Upper lobe of right lung (tissue), 1 donor: ENCODE measurements around the gene RNF34. TPM values are rescaled to one million over a fixed set of nuclear protein-coding genes. Genes with fewer than 3 reads are reported as not detected.

Experiments used
- ATAC-seq: fragments of 200-7000 bp; cut with Tn5 transposase; one replicate; pipeline ENCODE4 v1.9.1; 2020; ENCODE audit warnings: mild to moderate bottlenecking, moderate library complexity
- DNase-seq: peaks from one replicate; pipeline ENCODE4 v3.0.0-alpha.2; 2020
- H3K27ac ChIP-seq: fragments of 200-600 bp; one replicate; pipeline ENCODE4 v1.8.0; 2022
- H3K27me3 ChIP-seq: fragments of 200-600 bp; one replicate; pipeline ENCODE4 v1.8.0; 2022; ENCODE audit warnings: mild to moderate bottlenecking
- H3K36me3 ChIP-seq: fragments of 200-600 bp; one replicate; pipeline ENCODE4 v1.8.0; 2022
- H3K4me1 ChIP-seq: fragments of 200-600 bp; one replicate; pipeline ENCODE4 v1.8.0; 2022
- H3K4me3 ChIP-seq: fragments of 200-600 bp; one replicate; pipeline ENCODE4 v1.8.0; 2022; ENCODE audit warnings: mild to moderate bottlenecking
- H3K9me3 ChIP-seq: fragments of 200-600 bp; one replicate; pipeline ENCODE4 v1.8.0; 2022
- CTCF ChIP-seq: fragments of 200-600 bp; IDR thresholded peaks from one replicate; pipeline ENCODE4 v1.8.0; 2022; ENCODE audit warnings: antibody characterized with exemption
- intact Hi-C: fragments of 100-400 bp; cut with DNase I; formaldehyde crosslinking; loops from one replicate; pipeline ENCODE4 v1.11.0; 2022
- total RNA-seq: library from RNA; stranded (reverse); fragmentation: NEBNext Ultra II Directional; extraction: Animal tissue kit (Norgen Biotek cat#: 25700); gene quantifications from one replicate; pipeline ENCODE4 v1.2.1, GENCODE V29; 2021
- donor health status: DM: no; HTN: yes; CAD: no; lungs with severe emphysema.

RNF34 gene
- total RNA-seq, 1 donor from 2014 or later = 29.5 TPM

- Histone ChIP-seq H3K27ac (no peak overlapping the region), H3K4me1 (peaks cover 6% of the 10 kb centered on the region), H3K27me3 (no peaks in the 10 kb centered on the region), H3K36me3 (no peaks in the 10 kb centered on the region), H3K9me3 (no peaks in the 10 kb centered on the region), H3K4me3 (no peak overlapping the region)
- ATAC-seq = no peak
- no peak for DNase-seq
- intact Hi-C loops = no loop called here
- no peak for TF ChIP-seq CTCF
Measured at GRCh38 chr12:121357331-121357730, 42.6 kb upstream of the RNF34 start.

- intact Hi-C loops = no loop called here
- Histone ChIP-seq H3K4me1 (peaks cover 3% of the 10 kb centered on the region), H3K4me3 (no peak overlapping the region), H3K27me3 (no peaks in the 10 kb centered on the region), H3K36me3 (no peaks in the 10 kb centered on the region), H3K9me3 (no peaks in the 10 kb centered on the region), H3K27ac (no peak overlapping the region)
- TF ChIP-seq CTCF = no peak
- ATAC-seq (no peak), DNase-seq (no peak)
Measured at GRCh38 chr12:121358073-121358472, 41.8 kb upstream of the RNF34 start.

GRCh38 chr12:121364683-121365121 is 35.2 kb upstream of the RNF34 start:
- ATAC-seq (no peak), DNase-seq (no peak)
- no peaks in the 10 kb centered on the region for H3K9me3 ChIP-seq
- H3K4me1 ChIP-seq = no peaks in the 10 kb centered on the region
- intact Hi-C loops = no loop called here
- H3K36me3 ChIP-seq = no peaks in the 10 kb centered on the region
- H3K27me3 ChIP-seq = no peaks in the 10 kb centered on the region
- no peak for TF ChIP-seq CTCF
- no peak overlapping the region for H3K4me3 ChIP-seq
- no peak overlapping the region for H3K27ac ChIP-seq

- Histone ChIP-seq H3K9me3 (no peaks in the 10 kb centered on the region), H3K27ac (no peak overlapping the region), H3K27me3 (no peaks in the 10 kb centered on the region), H3K4me3 (no peak overlapping the region), H3K36me3 (no peaks in the 10 kb centered on the region), H3K4me1 (no peaks in the 10 kb centered on the region)
- no peak for TF ChIP-seq CTCF
- ATAC-seq = no peak
- DNase-seq = no peak
- intact Hi-C loops = no loop called here
Measured at GRCh38 chr12:121365416-121366062, 34.4 kb upstream of the RNF34 start.

GRCh38 chr12:121366063-121366459 is 33.9 kb upstream of the RNF34 start:
- no peaks in the 10 kb centered on the region for H3K4me1 ChIP-seq
- DNase-seq (no peak), ATAC-seq (no peak)
- H3K27ac ChIP-seq = no peak overlapping the region
- intact Hi-C loops = no loop called here
- no peak overlapping the region for H3K4me3 ChIP-seq
- H3K27me3 ChIP-seq = no peaks in the 10 kb centered on the region
- TF ChIP-seq CTCF = no peak
- no peaks in the 10 kb centered on the region for H3K9me3 ChIP-seq
- H3K36me3 ChIP-seq = no peaks in the 10 kb centered on the region

- TF ChIP-seq CTCF = no peak
- Histone ChIP-seq H3K4me1 (no peaks in the 10 kb centered on the region), H3K4me3 (no peak overlapping the region), H3K27me3 (no peaks in the 10 kb centered on the region), H3K36me3 (no peaks in the 10 kb centered on the region), H3K9me3 (no peaks in the 10 kb centered on the region), H3K27ac (no peak overlapping the region)
- ATAC-seq (no peak), DNase-seq (no peak)
- intact Hi-C loops = no loop called here
Measured at GRCh38 chr12:121371404-121371803, 28.5 kb upstream of the RNF34 start.
